MG63 (cell line): ENCODE measurements around the gene LCMT1. TPM values are rescaled to one million over a fixed set of nuclear protein-coding genes. Genes with fewer than 3 reads are reported as not detected.
"Not testable (repeated sequence)": the region's sequence is repeated elsewhere in the genome, so short reads cannot be mapped to it uniquely, and the experiment has no call there.

Source experiments
- DNase-seq: peaks from one replicate; pipeline ENCODE4 v3.0.0-alpha.2; 2020
- H3K27me3 ChIP-seq: fragments of 250-450 bp; sonication (Bioruptor Pico); 2 replicates; pipeline ENCODE4 v1.5.1; 2020; ENCODE audit warnings: mild to moderate bottlenecking, moderate library complexity
- H3K36me3 ChIP-seq: fragments of 250-450 bp; sonication (Bioruptor Pico); 2 replicates; pipeline ENCODE4 v1.5.1; 2020; ENCODE audit warnings: mild to moderate bottlenecking, moderate library complexity
- H3K4me3 ChIP-seq: fragments of 250-450 bp; sonication (Bioruptor Pico); 2 replicates; pipeline ENCODE4 v1.5.1; 2020; ENCODE audit warnings: mild to moderate bottlenecking, moderate library complexity
- H3K9me3 ChIP-seq: fragments of 250-450 bp; sonication (Bioruptor Pico); 2 replicates; pipeline ENCODE4 v1.5.1; 2020; ENCODE audit warnings: mild to moderate bottlenecking, moderate library complexity
- total RNA-seq: library from RNA; depleted of rRNA; stranded (reverse); fragments of >200 nt; shearing (Covaris generic); gene quantifications from 2 replicates; pipeline ENCODE4 v1.2.3, GENCODE V29; 2014; ENCODE audit warnings: low replicate concordance

Gene LCMT1
- total RNA-seq, 1 experiment from 2014 or later = 64.8 TPM

- DNase-seq = no peak
- H3K9me3 ChIP-seq = no peaks in the 10 kb centered on the region
- no peaks in the 10 kb centered on the region for H3K27me3 ChIP-seq
- H3K4me3 ChIP-seq = no peak overlapping the region
- peaks cover 38% of the 10 kb centered on the region for H3K36me3 ChIP-seq
Measured at GRCh38 chr16:25161753-25162367, 50.3 kb downstream of the LCMT1 start.

- Histone ChIP-seq H3K4me3 (no peak overlapping the region), H3K36me3 (peaks cover 36% of the 10 kb centered on the region), H3K27me3 (no peaks in the 10 kb centered on the region), H3K9me3 (no peaks in the 10 kb centered on the region)
- no peak for DNase-seq
Measured at GRCh38 chr16:25163683-25164082, 52.1 kb downstream of the LCMT1 start.

GRCh38 chr16:25165284-25165683 lies 53.7 kb downstream of the LCMT1 start:
- Histone ChIP-seq H3K27me3 (no peaks in the 10 kb centered on the region), H3K9me3 (no peaks in the 10 kb centered on the region), H3K4me3 (no peak overlapping the region), H3K36me3 (peaks cover 51% of the 10 kb centered on the region)
- DNase-seq = no peak

- DNase-seq, H3K9me3 ChIP-seq, H3K27me3 ChIP-seq, H3K4me3 ChIP-seq: not testable (repeated sequence)
- H3K36me3 ChIP-seq = peaks cover 46% of the 10 kb centered on the region
Measured at GRCh38 chr16:25167920-25168319, 56.4 kb downstream of the LCMT1 start.

- Histone ChIP-seq H3K27me3 (no peaks in the 10 kb centered on the region), H3K4me3 (no peak overlapping the region), H3K36me3 (peaks cover 40% of the 10 kb centered on the region), H3K9me3 (no peaks in the 10 kb centered on the region)
- DNase-seq = no peak
Measured at GRCh38 chr16:25171390-25171789, 59.8 kb downstream of the LCMT1 start.

GRCh38 chr16:25172831-25173230 lies 61.3 kb downstream of the LCMT1 start:
- Histone ChIP-seq H3K9me3 (no peaks in the 10 kb centered on the region), H3K4me3 (no peak overlapping the region), H3K36me3 (peaks cover 38% of the 10 kb centered on the region), H3K27me3 (no peaks in the 10 kb centered on the region)
- DNase-seq = no peak

GRCh38 chr16:25174285-25174684 lies 62.7 kb downstream of the LCMT1 start:
- no peaks in the 10 kb centered on the region for H3K9me3 ChIP-seq
- no peaks in the 10 kb centered on the region for H3K27me3 ChIP-seq
- H3K4me3 ChIP-seq = no peak overlapping the region
- peaks cover 33% of the 10 kb centered on the region for H3K36me3 ChIP-seq
- no peak for DNase-seq

- Histone ChIP-seq H3K4me3 (no peak overlapping the region), H3K27me3 (no peaks in the 10 kb centered on the region), H3K9me3 (no peaks in the 10 kb centered on the region), H3K36me3 (peaks cover 20% of the 10 kb centered on the region)
- DNase-seq = no peak
Measured at GRCh38 chr16:25176136-25176535, 64.6 kb downstream of the LCMT1 start.

GRCh38 chr16:25177512-25177830 lies 65.9 kb downstream of the LCMT1 start:
- no peaks in the 10 kb centered on the region for H3K27me3 ChIP-seq
- no peak for DNase-seq
- no peaks in the 10 kb centered on the region for H3K9me3 ChIP-seq
- H3K36me3 ChIP-seq = peaks cover 20% of the 10 kb centered on the region
- no peak overlapping the region for H3K4me3 ChIP-seq

- no peak for DNase-seq
- no peak overlapping the region for H3K4me3 ChIP-seq
- no peaks in the 10 kb centered on the region for H3K27me3 ChIP-seq
Measured at GRCh38 chr16:25177831-25178688, 66.5 kb downstream of the LCMT1 start.

GRCh38 chr16:25181236-25181635 lies 69.7 kb downstream of the LCMT1 start:
- H3K4me3 ChIP-seq, DNase-seq, H3K9me3 ChIP-seq, H3K27me3 ChIP-seq: not testable (repeated sequence)
- H3K36me3 ChIP-seq = peaks cover 10% of the 10 kb centered on the region

More at GRCh38 chr16:25177831-25178688, 66.5 kb downstream of the LCMT1 start:
- H3K9me3 ChIP-seq = no peaks in the 10 kb centered on the region
- H3K36me3 ChIP-seq = peaks cover 15% of the 10 kb centered on the region

GRCh38 chr16:25184771-25185170 lies 73.2 kb downstream of the LCMT1 start:
- Histone ChIP-seq H3K9me3 (no peaks in the 10 kb centered on the region), H3K36me3 (no peaks in the 10 kb centered on the region), H3K4me3 (no peak overlapping the region), H3K27me3 (no peaks in the 10 kb centered on the region)
- DNase-seq = no peak

- DNase-seq = no peak
- Histone ChIP-seq H3K4me3 (no peak overlapping the region), H3K36me3 (no peaks in the 10 kb centered on the region), H3K27me3 (no peaks in the 10 kb centered on the region), H3K9me3 (no peaks in the 10 kb centered on the region)
Measured at GRCh38 chr16:25187491-25187795, 75.9 kb downstream of the LCMT1 start.

- no peak for DNase-seq
- no peaks in the 10 kb centered on the region for H3K9me3 ChIP-seq
- H3K27me3 ChIP-seq = no peaks in the 10 kb centered on the region
- no peak overlapping the region for H3K4me3 ChIP-seq
- no peaks in the 10 kb centered on the region for H3K36me3 ChIP-seq
Measured at GRCh38 chr16:25189305-25189704, 77.8 kb downstream of the LCMT1 start.

GRCh38 chr16:25192096-25192495 lies 80.6 kb downstream of the LCMT1 start:
- H3K9me3 ChIP-seq = no peaks in the 10 kb centered on the region
- no peaks in the 10 kb centered on the region for H3K27me3 ChIP-seq
- DNase-seq = peak; percentile 31
- no peaks in the 10 kb centered on the region for H3K36me3 ChIP-seq
- H3K4me3 ChIP-seq = no peak overlapping the region

- no peak overlapping the region for H3K4me3 ChIP-seq
- H3K36me3 ChIP-seq = no peaks in the 10 kb centered on the region
- no peaks in the 10 kb centered on the region for H3K9me3 ChIP-seq
- DNase-seq = no peak
- H3K27me3 ChIP-seq = no peaks in the 10 kb centered on the region
Measured at GRCh38 chr16:25194273-25194878, 82.8 kb downstream of the LCMT1 start.

- Histone ChIP-seq H3K36me3 (no peaks in the 10 kb centered on the region), H3K9me3 (no peaks in the 10 kb centered on the region), H3K27me3 (no peaks in the 10 kb centered on the region), H3K4me3 (no peak overlapping the region)
- no peak for DNase-seq
Measured at GRCh38 chr16:25198021-25198420, 86.5 kb downstream of the LCMT1 start.

- no peak overlapping the region for H3K4me3 ChIP-seq
- H3K36me3 ChIP-seq = no peaks in the 10 kb centered on the region
- DNase-seq = no peak
- no peaks in the 10 kb centered on the region for H3K27me3 ChIP-seq
- no peaks in the 10 kb centered on the region for H3K9me3 ChIP-seq
Measured at GRCh38 chr16:25199457-25199856, 87.9 kb downstream of the LCMT1 start.
